ENCODE results near the gene THBS3.

DNA sequence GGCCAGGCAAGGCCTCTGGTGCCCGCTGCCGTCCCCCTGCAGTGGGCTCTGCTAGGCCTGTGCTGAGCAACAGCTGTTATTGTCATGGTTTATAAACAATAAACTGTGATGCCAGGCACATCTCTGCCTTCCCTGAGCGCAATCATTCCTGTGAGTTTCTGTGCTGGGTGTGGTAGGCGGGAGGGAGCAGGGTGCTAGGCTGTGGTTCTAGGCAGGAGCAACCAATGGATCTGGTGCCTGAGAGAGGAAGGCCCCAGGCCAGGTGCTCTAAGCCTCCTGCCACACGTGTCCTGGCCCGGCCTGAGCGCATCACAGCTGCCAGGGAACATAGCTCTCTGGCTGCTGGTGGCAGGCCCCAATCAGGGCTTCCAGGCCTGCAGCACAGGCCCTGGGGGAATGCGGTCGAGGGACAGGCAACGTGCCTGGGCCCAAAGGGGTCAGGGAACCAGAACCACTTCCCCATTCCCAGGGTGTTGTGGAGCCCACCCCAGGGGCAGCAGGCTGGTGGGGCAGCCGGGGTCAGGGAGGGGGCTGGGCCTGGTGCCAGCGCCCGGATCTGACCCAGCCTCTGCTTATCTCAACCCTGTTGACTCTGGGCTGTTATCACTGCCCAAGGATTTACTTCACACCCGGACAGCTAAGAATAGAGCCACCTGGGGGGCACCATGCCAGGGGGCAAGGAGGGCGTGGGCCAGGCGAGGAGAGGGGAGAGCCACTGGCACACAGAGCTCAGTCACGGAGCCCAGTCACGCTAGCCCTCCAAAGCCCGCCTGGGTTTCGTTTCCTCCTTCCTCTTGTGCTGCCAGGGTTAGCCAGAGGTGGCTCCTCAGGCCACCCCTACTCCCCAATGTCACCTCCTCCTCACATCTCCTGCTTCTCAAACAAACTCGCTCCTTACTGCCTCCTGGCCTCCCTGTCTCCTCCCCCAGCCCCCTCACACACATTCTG is 22.6 kb downstream of the THBS3 start:
- TF ChIP-seq, protein P1, sequence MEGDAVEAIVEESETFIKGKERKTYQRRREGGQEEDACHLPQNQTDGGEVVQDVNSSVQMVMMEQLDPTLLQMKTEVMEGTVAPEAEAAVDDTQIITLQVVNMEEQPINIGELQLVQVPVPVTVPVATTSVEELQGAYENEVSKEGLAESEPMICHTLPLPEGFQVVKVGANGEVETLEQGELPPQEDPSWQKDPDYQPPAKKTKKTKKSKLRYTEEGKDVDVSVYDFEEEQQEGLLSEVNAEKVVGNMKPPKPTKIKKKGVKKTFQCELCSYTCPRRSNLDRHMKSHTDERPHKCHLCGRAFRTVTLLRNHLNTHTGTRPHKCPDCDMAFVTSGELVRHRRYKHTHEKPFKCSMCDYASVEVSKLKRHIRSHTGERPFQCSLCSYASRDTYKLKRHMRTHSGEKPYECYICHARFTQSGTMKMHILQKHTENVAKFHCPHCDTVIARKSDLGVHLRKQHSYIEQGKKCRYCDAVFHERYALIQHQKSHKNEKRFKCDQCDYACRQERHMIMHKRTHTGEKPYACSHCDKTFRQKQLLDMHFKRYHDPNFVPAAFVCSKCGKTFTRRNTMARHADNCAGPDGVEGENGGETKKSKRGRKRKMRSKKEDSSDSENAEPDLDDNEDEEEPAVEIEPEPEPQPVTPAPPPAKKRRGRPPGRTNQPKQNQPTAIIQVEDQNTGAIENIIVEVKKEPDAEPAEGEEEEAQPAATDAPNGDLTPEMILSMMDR (IDR thresholded peaks at IDR 0.05; ENCODE audit: low read depth, low read length) = no peak
- TF ChIP-seq EZH2phosphoT487 (IDR thresholded peaks at IDR 0.05; ENCODE audit: low read depth) = no peak

Data from OCI-LY3 (cell line).